ENCODE measurements around the gene PLCXD3.

DNA sequence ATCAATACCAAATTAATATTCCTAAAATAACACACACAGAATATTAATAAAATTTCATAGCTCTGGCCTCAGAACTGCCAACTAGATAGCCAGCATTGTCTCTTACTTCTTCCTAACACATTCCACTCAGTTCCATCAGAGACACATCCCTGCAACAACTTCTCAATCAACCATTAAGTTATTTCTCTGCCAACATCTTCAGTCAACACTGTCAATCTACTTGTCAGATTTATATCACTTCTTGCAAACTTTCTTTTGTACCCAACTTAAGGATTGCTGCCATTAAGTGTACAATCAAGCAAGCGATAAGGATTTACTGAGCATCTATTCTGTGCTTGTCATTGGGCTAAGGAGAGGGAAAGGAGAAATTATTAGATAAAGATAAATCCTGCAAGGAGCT is 50.8 kb downstream of the PLCXD3 start:
- TF ChIP-seq, protein P1, sequence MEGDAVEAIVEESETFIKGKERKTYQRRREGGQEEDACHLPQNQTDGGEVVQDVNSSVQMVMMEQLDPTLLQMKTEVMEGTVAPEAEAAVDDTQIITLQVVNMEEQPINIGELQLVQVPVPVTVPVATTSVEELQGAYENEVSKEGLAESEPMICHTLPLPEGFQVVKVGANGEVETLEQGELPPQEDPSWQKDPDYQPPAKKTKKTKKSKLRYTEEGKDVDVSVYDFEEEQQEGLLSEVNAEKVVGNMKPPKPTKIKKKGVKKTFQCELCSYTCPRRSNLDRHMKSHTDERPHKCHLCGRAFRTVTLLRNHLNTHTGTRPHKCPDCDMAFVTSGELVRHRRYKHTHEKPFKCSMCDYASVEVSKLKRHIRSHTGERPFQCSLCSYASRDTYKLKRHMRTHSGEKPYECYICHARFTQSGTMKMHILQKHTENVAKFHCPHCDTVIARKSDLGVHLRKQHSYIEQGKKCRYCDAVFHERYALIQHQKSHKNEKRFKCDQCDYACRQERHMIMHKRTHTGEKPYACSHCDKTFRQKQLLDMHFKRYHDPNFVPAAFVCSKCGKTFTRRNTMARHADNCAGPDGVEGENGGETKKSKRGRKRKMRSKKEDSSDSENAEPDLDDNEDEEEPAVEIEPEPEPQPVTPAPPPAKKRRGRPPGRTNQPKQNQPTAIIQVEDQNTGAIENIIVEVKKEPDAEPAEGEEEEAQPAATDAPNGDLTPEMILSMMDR (IDR thresholded peaks at IDR 0.05): no peak
- no peak for TF ChIP-seq RCOR1 (IDR thresholded peaks at IDR 0.05; ENCODE audit: low read length)
- TF ChIP-seq EP300 (IDR thresholded peaks at IDR 0.05; ENCODE audit: borderline replicate concordance in 1 of 2, low read depth in 1 of 2, low read length in 1 of 2): no peak
- no peak for TF ChIP-seq EZH2phosphoT487 (IDR thresholded peaks at IDR 0.05; ENCODE audit: borderline replicate concordance, low read depth)
- TF ChIP-seq RFX5 (IDR thresholded peaks at IDR 0.05; ENCODE audit: low read length): no peak

All from SK-N-SH (cell line).